HG03066 (cell line): ENCODE measurements around the gene NRARP.

ENCODE experiments used
- ATAC-seq: cut with Tn5 transposase; IDR thresholded peaks from one replicate; pipeline ENCODE4 v1.9.1; 2021; ENCODE audit warnings: low read depth; ENCODE audit not compliant: unreplicated experiment

NRARP gene

GRCh38 chr9:137300567-137301080 lies 1.4 kb downstream of the NRARP start:
- ATAC-seq = no peak

GRCh38 chr9:137299938-137300337 lies 2.1 kb downstream of the NRARP start:
- ATAC-seq = no peak

GRCh38 chr9:137299203-137299565 lies 2.9 kb downstream of the NRARP start:
- no peak for ATAC-seq

- no peak for ATAC-seq
Measured at GRCh38 chr9:137298401-137299202, 3.5 kb downstream of the NRARP start.

- ATAC-seq = no peak
Measured at GRCh38 chr9:137297966-137298365, 4.1 kb downstream of the NRARP start.

- ATAC-seq = no peak
Measured at GRCh38 chr9:137296670-137297664, 5.1 kb downstream of the NRARP start.

GRCh38 chr9:137295849-137296669 lies 6.0 kb downstream of the NRARP start:
- ATAC-seq = no peak

GRCh38 chr9:137295238-137295811 lies 6.7 kb downstream of the NRARP start:
- ATAC-seq = peak; percentile 52

- no peak for ATAC-seq
Measured at GRCh38 chr9:137294681-137295237, 7.3 kb downstream of the NRARP start.

- no peak for ATAC-seq
Measured at GRCh38 chr9:137294091-137294680, 7.9 kb downstream of the NRARP start.

GRCh38 chr9:137293482-137294090 lies 8.5 kb downstream of the NRARP start:
- ATAC-seq = no peak

GRCh38 chr9:137293094-137293481 lies 9.0 kb downstream of the NRARP start:
- no peak for ATAC-seq

GRCh38 chr9:137286975-137287383 lies 15.1 kb downstream of the NRARP start:
- no peak for ATAC-seq

GRCh38 chr9:137281345-137282116 lies 20.5 kb downstream of the NRARP start:
- no peak for ATAC-seq

- ATAC-seq = no peak
Measured at GRCh38 chr9:137280474-137281344, 21.4 kb downstream of the NRARP start.

GRCh38 chr9:137279741-137280473 lies 22.2 kb downstream of the NRARP start:
- no peak for ATAC-seq
